Activated naive CD4-positive, alpha-beta T cell treated with anti-CD3 and anti-CD28 coated beads, Interleukin-2, amount 50 U/mL, for 24 hours (primary cell): Measurements from ENCODE around the gene DAP.
A peak's percentile ranks its signal among the peaks of the same experiment; 100 is the strongest.

Experiments used
- H3K27ac Mint-ChIP-seq: one replicate; pipeline ENCODE4 v1.8.0; 2021; ENCODE audit warnings: mild to moderate bottlenecking, mixed read lengths
- H3K27me3 Mint-ChIP-seq: one replicate; pipeline ENCODE4 v1.8.0; 2021; ENCODE audit warnings: mixed read lengths
- H3K36me3 Mint-ChIP-seq: one replicate; pipeline ENCODE4 v1.8.0; 2021; ENCODE audit warnings: mixed read lengths
- H3K4me1 Mint-ChIP-seq: one replicate; pipeline ENCODE4 v1.8.0; 2021; ENCODE audit warnings: mixed read lengths
- H3K4me3 Mint-ChIP-seq: one replicate; pipeline ENCODE4 v1.8.0; 2021; ENCODE audit warnings: mild to moderate bottlenecking, mixed read lengths
- H3K9me3 Mint-ChIP-seq: one replicate; pipeline ENCODE4 v1.8.0; 2021; ENCODE audit warnings: mixed read lengths

The DAP gene

GRCh38 chr5:10746711-10747110, 14.3 kb downstream of the DAP start:
- H3K4me1 Mint-ChIP-seq, result no peaks in the 10 kb centered on the region
- H3K27me3 Mint-ChIP-seq, result no peaks in the 10 kb centered on the region
- H3K36me3 Mint-ChIP-seq, result peaks cover 25% of the 10 kb centered on the region
- H3K27ac Mint-ChIP-seq, result no peak overlapping the region
- H3K9me3 Mint-ChIP-seq, result no peaks in the 10 kb centered on the region
- no peak overlapping the region for H3K4me3 Mint-ChIP-seq

GRCh38 chr5:10745133-10745532, 15.9 kb downstream of the DAP start:
- no peak overlapping the region for H3K4me3 Mint-ChIP-seq
- H3K4me1 Mint-ChIP-seq, result peaks cover 4% of the 10 kb centered on the region
- H3K36me3 Mint-ChIP-seq, result peaks cover 38% of the 10 kb centered on the region
- H3K27ac Mint-ChIP-seq, result no peak overlapping the region
- no peaks in the 10 kb centered on the region for H3K9me3 Mint-ChIP-seq
- no peaks in the 10 kb centered on the region for H3K27me3 Mint-ChIP-seq

- Mint-ChIP-seq H3K4me3 (no peak overlapping the region), H3K4me1 (peaks cover 8% of the 10 kb centered on the region), H3K27me3 (no peaks in the 10 kb centered on the region), H3K27ac (no peak overlapping the region), H3K9me3 (no peaks in the 10 kb centered on the region), H3K36me3 (peaks cover 40% of the 10 kb centered on the region)
Observed at GRCh38 chr5:10744681-10745080, 16.4 kb downstream of the DAP start.

- H3K36me3 Mint-ChIP-seq, result peaks cover 40% of the 10 kb centered on the region
Observed at GRCh38 chr5:10743951-10744350, 17.1 kb downstream of the DAP start.

GRCh38 chr5:10743526-10743925, 17.5 kb downstream of the DAP start:
- H3K27ac Mint-ChIP-seq, result no peak overlapping the region
- H3K4me1 Mint-ChIP-seq, result peaks cover 8% of the 10 kb centered on the region
- no peaks in the 10 kb centered on the region for H3K27me3 Mint-ChIP-seq

More at GRCh38 chr5:10743951-10744350, 17.1 kb downstream of the DAP start:
- Mint-ChIP-seq H3K27me3 (no peaks in the 10 kb centered on the region), H3K27ac (no peak overlapping the region), H3K4me1 (peaks cover 8% of the 10 kb centered on the region), H3K9me3 (no peaks in the 10 kb centered on the region), H3K4me3 (no peak overlapping the region)

GRCh38 chr5:10741661-10742060, 19.4 kb downstream of the DAP start:
- H3K27me3 Mint-ChIP-seq, result no peaks in the 10 kb centered on the region
- peaks cover 8% of the 10 kb centered on the region for H3K4me1 Mint-ChIP-seq
- no peaks in the 10 kb centered on the region for H3K9me3 Mint-ChIP-seq
- peaks cover 49% of the 10 kb centered on the region for H3K36me3 Mint-ChIP-seq
- no peak overlapping the region for H3K27ac Mint-ChIP-seq
- no peak overlapping the region for H3K4me3 Mint-ChIP-seq

More at GRCh38 chr5:10743526-10743925, 17.5 kb downstream of the DAP start:
- no peak overlapping the region for H3K4me3 Mint-ChIP-seq
- no peaks in the 10 kb centered on the region for H3K9me3 Mint-ChIP-seq
- H3K36me3 Mint-ChIP-seq, result peaks cover 42% of the 10 kb centered on the region

GRCh38 chr5:10740384-10740783, 20.6 kb downstream of the DAP start:
- H3K9me3 Mint-ChIP-seq, result no peaks in the 10 kb centered on the region
- no peaks in the 10 kb centered on the region for H3K27me3 Mint-ChIP-seq
- no peak overlapping the region for H3K27ac Mint-ChIP-seq
- H3K4me3 Mint-ChIP-seq, result no peak overlapping the region
- peaks cover 44% of the 10 kb centered on the region for H3K36me3 Mint-ChIP-seq
- peaks cover 14% of the 10 kb centered on the region for H3K4me1 Mint-ChIP-seq

- H3K9me3 Mint-ChIP-seq, result no peaks in the 10 kb centered on the region
- H3K4me1 Mint-ChIP-seq, result peaks cover 15% of the 10 kb centered on the region
Observed at GRCh38 chr5:10737880-10738279, 23.2 kb downstream of the DAP start.

GRCh38 chr5:10736808-10737207, 24.2 kb downstream of the DAP start:
- Mint-ChIP-seq H3K36me3 (peaks cover 38% of the 10 kb centered on the region), H3K9me3 (no peaks in the 10 kb centered on the region), H3K27ac (no peak overlapping the region), H3K4me1 (peaks cover 18% of the 10 kb centered on the region), H3K4me3 (no peak overlapping the region), H3K27me3 (no peaks in the 10 kb centered on the region)

More at GRCh38 chr5:10737880-10738279, 23.2 kb downstream of the DAP start:
- Mint-ChIP-seq H3K27ac (no peak overlapping the region), H3K27me3 (no peaks in the 10 kb centered on the region), H3K36me3 (peaks cover 41% of the 10 kb centered on the region), H3K4me3 (no peak overlapping the region)

GRCh38 chr5:10736354-10736753, 24.7 kb downstream of the DAP start:
- no peak overlapping the region for H3K4me3 Mint-ChIP-seq
- peaks cover 18% of the 10 kb centered on the region for H3K4me1 Mint-ChIP-seq
- peaks cover 34% of the 10 kb centered on the region for H3K36me3 Mint-ChIP-seq
- H3K27me3 Mint-ChIP-seq, result no peaks in the 10 kb centered on the region
- H3K9me3 Mint-ChIP-seq, result no peaks in the 10 kb centered on the region
- H3K27ac Mint-ChIP-seq, result no peak overlapping the region

GRCh38 chr5:10735569-10736276, 25.3 kb downstream of the DAP start:
- H3K4me3 Mint-ChIP-seq, result no peak overlapping the region
- H3K27ac Mint-ChIP-seq, result no peak overlapping the region
- H3K36me3 Mint-ChIP-seq, result peaks cover 30% of the 10 kb centered on the region
- H3K27me3 Mint-ChIP-seq, result no peaks in the 10 kb centered on the region
- H3K4me1 Mint-ChIP-seq, result peaks cover 18% of the 10 kb centered on the region
- H3K9me3 Mint-ChIP-seq, result no peaks in the 10 kb centered on the region

- H3K36me3 Mint-ChIP-seq, result peaks cover 23% of the 10 kb centered on the region
- peaks cover 12% of the 10 kb centered on the region for H3K4me1 Mint-ChIP-seq
- H3K27ac Mint-ChIP-seq, result no peak overlapping the region
- no peaks in the 10 kb centered on the region for H3K9me3 Mint-ChIP-seq
- H3K27me3 Mint-ChIP-seq, result no peaks in the 10 kb centered on the region
- H3K4me3 Mint-ChIP-seq, result no peak overlapping the region
Observed at GRCh38 chr5:10734832-10735523, 26.1 kb downstream of the DAP start.

GRCh38 chr5:10734037-10734709, 26.9 kb downstream of the DAP start:
- H3K9me3 Mint-ChIP-seq, result no peaks in the 10 kb centered on the region
- H3K27ac Mint-ChIP-seq, result no peak overlapping the region
- H3K36me3 Mint-ChIP-seq, result peaks cover 21% of the 10 kb centered on the region
- H3K27me3 Mint-ChIP-seq, result no peaks in the 10 kb centered on the region
- no peak overlapping the region for H3K4me3 Mint-ChIP-seq
- peaks cover 10% of the 10 kb centered on the region for H3K4me1 Mint-ChIP-seq

- Mint-ChIP-seq H3K9me3 (no peaks in the 10 kb centered on the region), H3K4me1 (peaks cover 13% of the 10 kb centered on the region), H3K36me3 (peaks cover 18% of the 10 kb centered on the region), H3K27me3 (no peaks in the 10 kb centered on the region), H3K4me3 (no peak overlapping the region), H3K27ac (peak overlapping the region; percentile 7)
Observed at GRCh38 chr5:10733426-10733825, 27.6 kb downstream of the DAP start.

- Mint-ChIP-seq H3K36me3 (peaks cover 17% of the 10 kb centered on the region), H3K4me3 (no peak overlapping the region), H3K27ac (no peak overlapping the region), H3K27me3 (no peaks in the 10 kb centered on the region), H3K9me3 (no peaks in the 10 kb centered on the region), H3K4me1 (peaks cover 16% of the 10 kb centered on the region)
Observed at GRCh38 chr5:10731913-10732312, 29.1 kb downstream of the DAP start.

GRCh38 chr5:10730043-10730351, 31.0 kb downstream of the DAP start:
- peaks cover 16% of the 10 kb centered on the region for H3K36me3 Mint-ChIP-seq
- H3K4me1 Mint-ChIP-seq, result peaks cover 20% of the 10 kb centered on the region
- no peak overlapping the region for H3K27ac Mint-ChIP-seq
- H3K4me3 Mint-ChIP-seq, result no peak overlapping the region
- no peaks in the 10 kb centered on the region for H3K27me3 Mint-ChIP-seq
- no peaks in the 10 kb centered on the region for H3K9me3 Mint-ChIP-seq
